Mucosa of stomach (tissue), 1 donor: Measurements from ENCODE around the gene SYT5.
"Not testable (repeated sequence)": the region's sequence is repeated elsewhere in the genome, so short reads cannot be mapped to it uniquely, and the experiment has no call there.

Source experiments
- H3K27me3 ChIP-seq: one replicate; pipeline ENCODE4 v1.7.0; 2013; ENCODE audit warnings: mild to moderate bottlenecking, low read length; ENCODE audit not compliant: control insufficient read depth, insufficient read depth
- H3K36me3 ChIP-seq: one replicate; pipeline ENCODE4 v1.7.0; 2013; ENCODE audit warnings: low read length; ENCODE audit not compliant: control insufficient read depth, insufficient read depth
- H3K4me1 ChIP-seq: one replicate; pipeline ENCODE4 v1.7.0; 2013; ENCODE audit warnings: mild to moderate bottlenecking, low read length; ENCODE audit not compliant: control insufficient read depth, insufficient read depth
- H3K4me3 ChIP-seq: one replicate; pipeline ENCODE4 v1.7.0; 2013; ENCODE audit warnings: low read length
- H3K9ac ChIP-seq: one replicate; pipeline ENCODE4 v1.7.0; 2013; ENCODE audit warnings: mild to moderate bottlenecking, low read length, moderate library complexity
- H3K9me3 ChIP-seq: one replicate; pipeline ENCODE4 v1.7.0; 2013; ENCODE audit warnings: mild to moderate bottlenecking, low read length, moderate library complexity; ENCODE audit not compliant: control insufficient read depth
- donor health status: Pancreatic carcinoma.

SYT5 gene

GRCh38 chr19:55179606-55180484 is at the start of gene SYT5:
TSS of gene SYT5 (minus strand) at chr19:55180289. CDS start at chr19:55179041, 1,248 bp downstream.
- Histone ChIP-seq H3K36me3 (no peaks in the 10 kb centered on the region), H3K27me3 (peaks cover 46% of the 10 kb centered on the region), H3K9me3 (no peaks in the 10 kb centered on the region), H3K9ac (no peak within 1 kb of the TSS), H3K4me1 (peaks cover 13% of the 10 kb centered on the region), H3K4me3 (no peak within 1 kb of the TSS)

GRCh38 chr19:55229789-55230182 is 49.7 kb upstream of the SYT5 start:
- no peak overlapping the region for H3K4me3 ChIP-seq
- H3K36me3 ChIP-seq, result peaks cover 18% of the 10 kb centered on the region
- no peaks in the 10 kb centered on the region for H3K27me3 ChIP-seq
- no peaks in the 10 kb centered on the region for H3K9me3 ChIP-seq
- H3K9ac ChIP-seq, result peak overlapping the region; percentile 15
- peaks cover 19% of the 10 kb centered on the region for H3K4me1 ChIP-seq

- H3K9me3 ChIP-seq, result no peaks in the 10 kb centered on the region
- no peaks in the 10 kb centered on the region for H3K27me3 ChIP-seq
- peak overlapping the region; percentile 15 for H3K9ac ChIP-seq
- H3K36me3 ChIP-seq, result peaks cover 18% of the 10 kb centered on the region
- H3K4me1 ChIP-seq, result peaks cover 19% of the 10 kb centered on the region
- H3K4me3 ChIP-seq, result no peak overlapping the region
Measured at GRCh38 chr19:55229145-55229788, 49.2 kb upstream of the SYT5 start.

DNA sequence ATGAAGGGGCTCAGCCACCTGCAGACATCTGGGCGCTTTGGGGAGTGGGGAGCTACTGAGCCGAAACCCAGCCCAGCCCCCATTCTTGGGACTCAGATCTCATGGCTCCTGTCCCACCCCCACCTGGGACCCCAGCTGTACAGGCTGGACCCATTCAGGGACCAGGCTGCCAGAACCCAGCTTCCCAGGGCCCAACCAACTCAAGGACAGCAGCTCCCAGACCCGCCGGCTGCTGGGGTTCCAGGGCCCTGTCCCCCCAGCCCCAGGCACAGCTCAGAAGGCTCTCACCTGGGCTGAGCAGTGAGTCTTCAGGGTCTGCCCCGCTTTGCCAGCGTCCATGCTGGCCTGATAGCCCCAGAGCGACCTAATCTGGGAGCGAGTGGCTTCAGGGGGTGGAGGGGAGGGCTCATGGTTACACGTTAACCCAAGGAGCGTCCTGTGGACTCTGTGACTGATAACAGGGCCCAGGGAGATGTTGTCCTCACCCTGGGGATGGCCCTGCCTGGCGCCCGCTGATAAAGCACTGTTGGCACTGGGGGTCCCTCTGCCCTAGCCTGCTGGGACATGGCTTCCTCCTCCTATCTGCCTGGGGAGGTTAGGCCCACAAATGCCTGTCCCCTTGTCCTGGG is 48.4 kb upstream of the SYT5 start, which contains the start of gene TMEM86B:
Gene TMEM86B (minus strand): TSS at position 361 of the 629 bp plus-strand sequence. CDS start 22 bp downstream, at position 339.
- no peaks in the 10 kb centered on the region for H3K9me3 ChIP-seq
- H3K9ac ChIP-seq, result peak within 1 kb of the TSS; percentile 15
- H3K4me1 ChIP-seq, result peaks cover 19% of the 10 kb centered on the region
- no peaks in the 10 kb centered on the region for H3K27me3 ChIP-seq
- peaks cover 18% of the 10 kb centered on the region for H3K36me3 ChIP-seq
- H3K4me3 ChIP-seq, result no peak within 1 kb of the TSS

DNA sequence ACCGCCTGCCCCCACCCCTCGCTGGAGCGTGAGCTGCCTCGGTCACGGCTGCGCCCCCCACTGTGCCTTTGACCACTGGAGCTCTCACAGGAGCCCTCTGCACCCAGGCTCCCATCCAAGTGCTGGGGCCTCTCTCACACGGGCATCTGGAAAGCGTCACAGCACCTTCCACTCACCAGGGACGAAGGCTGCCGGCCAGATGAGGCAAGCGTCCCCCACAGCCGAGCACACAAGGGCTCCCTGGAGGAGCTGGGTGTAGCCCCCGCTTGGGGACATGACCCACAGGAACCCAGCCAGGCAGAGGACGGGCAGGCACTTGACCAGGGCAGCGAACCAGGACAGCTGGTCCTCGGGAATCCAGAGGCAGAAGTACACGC is 47.9 kb upstream of the SYT5 start:
- no peak overlapping the region for H3K9ac ChIP-seq
- peaks cover 19% of the 10 kb centered on the region for H3K4me1 ChIP-seq
- H3K9me3 ChIP-seq, result no peaks in the 10 kb centered on the region
- H3K27me3 ChIP-seq, result no peaks in the 10 kb centered on the region
- H3K4me3 ChIP-seq, result no peak overlapping the region
- H3K36me3 ChIP-seq, result peaks cover 18% of the 10 kb centered on the region

- Histone ChIP-seq H3K27me3 (no peaks in the 10 kb centered on the region), H3K4me1 (peaks cover 19% of the 10 kb centered on the region), H3K9ac (no peak overlapping the region), H3K4me3 (no peak overlapping the region), H3K36me3 (peaks cover 18% of the 10 kb centered on the region), H3K9me3 (no peaks in the 10 kb centered on the region)
Measured at GRCh38 chr19:55227241-55228014, 47.3 kb upstream of the SYT5 start.

DNA sequence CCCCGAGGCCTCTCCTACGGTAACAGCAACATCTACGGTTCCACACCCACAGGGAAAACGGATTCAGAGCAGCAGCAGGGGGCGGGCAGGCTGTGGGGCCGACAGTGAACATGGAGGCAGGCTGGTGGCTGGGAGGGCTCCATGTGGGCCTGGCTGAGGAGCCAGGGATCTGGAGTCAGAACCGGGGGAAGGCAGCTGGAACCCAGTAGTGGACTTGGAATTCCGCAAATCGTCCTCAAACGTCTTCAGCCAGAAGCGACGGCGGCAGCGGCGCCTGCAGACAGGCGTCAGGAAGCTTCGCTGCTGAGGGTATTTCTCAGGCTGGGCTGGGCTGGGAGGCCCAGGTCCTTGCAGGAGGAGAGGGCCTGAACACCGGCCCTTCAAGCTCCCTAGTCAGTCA is 46.7 kb upstream of the SYT5 start:
- Histone ChIP-seq H3K9ac (no peak overlapping the region), H3K9me3 (no peaks in the 10 kb centered on the region), H3K36me3 (peaks cover 18% of the 10 kb centered on the region), H3K4me3 (no peak overlapping the region), H3K27me3 (no peaks in the 10 kb centered on the region), H3K4me1 (peaks cover 19% of the 10 kb centered on the region)

DNA sequence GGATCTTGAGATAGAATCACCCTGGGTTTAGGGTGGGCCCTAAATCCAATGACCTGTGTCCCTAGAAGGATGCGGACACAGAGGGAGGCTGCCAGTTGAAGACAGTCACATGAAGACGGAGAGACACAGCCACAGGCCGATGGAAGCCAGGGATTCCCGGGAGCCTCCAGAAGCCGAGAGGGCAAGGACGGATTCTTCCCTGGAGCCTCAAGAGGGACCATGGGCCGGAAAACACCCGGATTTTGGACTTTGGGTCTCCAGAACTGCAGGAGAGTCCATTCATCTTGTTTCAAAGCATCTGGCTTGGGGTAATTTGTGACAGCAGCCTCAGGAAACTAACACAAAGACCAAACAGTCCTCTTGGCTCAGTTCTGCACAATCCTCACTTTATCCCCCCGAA is 46.2 kb upstream of the SYT5 start:
- no peak overlapping the region for H3K4me3 ChIP-seq
- H3K27me3 ChIP-seq, result no peaks in the 10 kb centered on the region
- H3K4me1 ChIP-seq, result peaks cover 19% of the 10 kb centered on the region
- peaks cover 13% of the 10 kb centered on the region for H3K36me3 ChIP-seq
- no peaks in the 10 kb centered on the region for H3K9me3 ChIP-seq
- H3K9ac ChIP-seq, result no peak overlapping the region

DNA sequence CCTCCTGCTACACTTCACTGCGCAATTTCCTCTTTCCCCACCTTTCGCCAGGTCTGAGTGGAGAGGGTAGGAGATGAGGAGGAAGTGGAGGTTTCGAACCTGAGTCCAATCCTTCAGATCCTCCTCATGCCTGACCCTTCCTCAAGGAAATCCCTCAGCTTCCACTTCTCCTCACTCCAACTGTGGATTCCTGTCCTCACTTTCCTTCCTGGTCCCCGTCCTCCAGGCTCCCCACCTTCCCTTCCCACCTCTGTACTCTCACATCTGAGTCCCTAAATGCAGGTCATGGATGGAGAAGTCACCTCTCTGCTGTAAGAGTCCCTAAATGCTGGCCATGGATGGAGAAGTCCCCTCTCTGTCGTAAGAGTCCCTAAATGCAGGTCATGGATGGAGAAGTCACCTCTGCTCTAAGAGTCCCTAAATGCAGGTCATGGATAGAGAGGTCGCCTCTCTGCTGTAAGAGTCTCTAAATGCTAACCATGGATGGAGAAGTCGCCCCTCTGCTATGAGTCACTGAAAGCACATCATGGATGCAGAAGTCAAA is 45.4 kb upstream of the SYT5 start:
- Histone ChIP-seq H3K4me3 (no peak overlapping the region), H3K4me1 (peaks cover 19% of the 10 kb centered on the region), H3K27me3 (no peaks in the 10 kb centered on the region), H3K36me3 (peaks cover 10% of the 10 kb centered on the region), H3K9me3 (no peaks in the 10 kb centered on the region), H3K9ac (no peak overlapping the region)

DNA sequence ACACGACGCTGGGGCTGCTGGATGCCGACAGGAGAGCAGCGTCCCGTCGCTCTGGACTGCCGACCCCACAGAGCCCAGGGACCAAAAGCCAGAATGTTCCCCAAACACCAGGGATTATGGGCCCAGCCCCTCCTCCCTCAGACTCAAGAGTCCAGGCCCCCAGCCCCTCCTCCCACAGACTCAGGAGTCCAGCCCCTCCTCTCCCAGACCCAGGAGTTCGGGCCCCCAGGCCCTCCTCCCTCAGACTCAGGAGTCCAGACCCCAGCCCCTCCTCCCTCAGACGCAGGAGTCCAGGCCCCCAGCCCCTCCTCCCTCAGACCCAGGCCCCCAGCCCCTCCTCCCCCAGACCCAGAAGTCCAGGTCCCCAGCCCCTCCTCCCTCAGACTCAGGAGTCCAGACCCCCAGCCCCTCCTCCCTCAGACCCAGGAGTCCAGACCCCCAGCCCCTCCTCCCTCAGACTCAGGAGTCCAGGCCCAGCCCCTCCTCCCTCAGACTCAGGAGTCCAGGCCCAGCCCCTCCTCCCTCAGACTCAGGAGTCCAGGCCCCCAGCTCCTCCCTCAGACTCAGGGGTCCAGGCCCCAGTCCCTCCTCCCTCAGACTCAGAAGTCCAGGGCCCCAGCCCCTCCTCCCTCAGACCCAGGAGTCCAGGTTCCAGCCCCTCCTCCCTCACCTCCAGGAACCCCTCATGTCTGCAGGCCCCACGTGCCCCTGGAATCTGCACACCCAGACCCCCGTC is 44.8 kb upstream of the SYT5 start:
- not testable (repeated sequence) for H3K9me3 ChIP-seq, H3K27me3 ChIP-seq, H3K36me3 ChIP-seq, H3K9ac ChIP-seq, H3K4me3 ChIP-seq
- H3K4me1 ChIP-seq, result peaks cover 19% of the 10 kb centered on the region
